CD4-positive, alpha-beta T cell treated with Interleukin-15 for 1 hour (primary cell): Measurements from ENCODE around the gene TBCD.

Experiments used
- DNase-seq: peaks from one replicate; pipeline ENCODE4 v3.0.0-alpha.2; 2020

The TBCD gene

GRCh38 chr17:82889496-82890338 lies 137.9 kb downstream of the TBCD start:
- DNase-seq: no peak

GRCh38 chr17:82890339-82890730 lies 138.5 kb downstream of the TBCD start:
- no peak for DNase-seq

GRCh38 chr17:82890926-82891678 lies 139.2 kb downstream of the TBCD start:
- DNase-seq: no peak

GRCh38 chr17:82891911-82892310 lies 140.0 kb downstream of the TBCD start:
- DNase-seq: no peak

- peak; percentile 81 for DNase-seq
Observed at GRCh38 chr17:82892899-82893565, 141.2 kb downstream of the TBCD start.

- no peak for DNase-seq
Observed at GRCh38 chr17:82893779-82894178, 141.9 kb downstream of the TBCD start.

GRCh38 chr17:82894389-82894788 lies 142.5 kb downstream of the TBCD start:
- no peak for DNase-seq

GRCh38 chr17:82895087-82895486 lies 143.2 kb downstream of the TBCD start:
- DNase-seq: no peak

GRCh38 chr17:82896071-82897000 lies 144.5 kb downstream of the TBCD start:
- DNase-seq: no peak

GRCh38 chr17:82897514-82898249 lies 145.8 kb downstream of the TBCD start:
- no peak for DNase-seq

GRCh38 chr17:82898976-82899514 lies 147.2 kb downstream of the TBCD start:
- no peak for DNase-seq

GRCh38 chr17:82899941-82900340 lies 148.1 kb downstream of the TBCD start:
- DNase-seq: no peak

GRCh38 chr17:82900741-82901140 lies 148.9 kb downstream of the TBCD start:
- no peak for DNase-seq

GRCh38 chr17:82901356-82901755 lies 149.5 kb downstream of the TBCD start:
- no peak for DNase-seq

- DNase-seq: no peak
Observed at GRCh38 chr17:82901856-82902255, 150.0 kb downstream of the TBCD start.

GRCh38 chr17:82902972-82903874 lies 151.4 kb downstream of the TBCD start:
- no peak for DNase-seq

- no peak for DNase-seq
Observed at GRCh38 chr17:82905130-82905529, 153.3 kb downstream of the TBCD start.

- no peak for DNase-seq
Observed at GRCh38 chr17:82907797-82908542, 156.1 kb downstream of the TBCD start.

- no peak for DNase-seq
Observed at GRCh38 chr17:82908543-82909160, 156.8 kb downstream of the TBCD start.
